GM19351 (cell line): ENCODE measurements around the gene KCNIP1.

Source experiments
- ATAC-seq: cut with Tn5 transposase; IDR thresholded peaks from one replicate; pipeline ENCODE4 v1.9.1; 2021; ENCODE audit warnings: mild to moderate bottlenecking, moderate library complexity; ENCODE audit not compliant: unreplicated experiment

KCNIP1 gene

GRCh38 chr5:170590566-170590965 lies 86.7 kb downstream of the KCNIP1 start:
- ATAC-seq = no peak

DNA sequence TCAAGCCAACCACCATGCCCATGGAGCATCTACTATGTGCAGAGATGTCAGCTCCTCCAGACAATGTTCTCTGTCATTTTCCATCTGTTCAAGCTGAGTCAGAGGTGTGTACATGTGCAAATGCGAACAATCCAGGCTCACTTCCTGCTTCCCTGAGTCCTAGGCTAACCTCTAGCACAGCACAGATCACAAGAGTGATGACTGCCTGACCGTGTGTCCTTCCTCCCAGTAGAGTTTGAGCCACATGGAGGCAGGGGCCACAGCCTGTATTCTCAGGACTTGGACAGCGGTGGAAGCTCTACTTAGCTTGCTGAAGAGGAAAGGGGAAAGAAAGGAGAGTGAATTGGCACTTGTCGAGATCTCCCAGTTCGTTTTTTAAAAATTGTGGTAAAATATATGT lies 87.2 kb downstream of the KCNIP1 start:
- ATAC-seq = no peak

GRCh38 chr5:170596482-170597044 lies 92.7 kb downstream of the KCNIP1 start:
- ATAC-seq = no peak

DNA sequence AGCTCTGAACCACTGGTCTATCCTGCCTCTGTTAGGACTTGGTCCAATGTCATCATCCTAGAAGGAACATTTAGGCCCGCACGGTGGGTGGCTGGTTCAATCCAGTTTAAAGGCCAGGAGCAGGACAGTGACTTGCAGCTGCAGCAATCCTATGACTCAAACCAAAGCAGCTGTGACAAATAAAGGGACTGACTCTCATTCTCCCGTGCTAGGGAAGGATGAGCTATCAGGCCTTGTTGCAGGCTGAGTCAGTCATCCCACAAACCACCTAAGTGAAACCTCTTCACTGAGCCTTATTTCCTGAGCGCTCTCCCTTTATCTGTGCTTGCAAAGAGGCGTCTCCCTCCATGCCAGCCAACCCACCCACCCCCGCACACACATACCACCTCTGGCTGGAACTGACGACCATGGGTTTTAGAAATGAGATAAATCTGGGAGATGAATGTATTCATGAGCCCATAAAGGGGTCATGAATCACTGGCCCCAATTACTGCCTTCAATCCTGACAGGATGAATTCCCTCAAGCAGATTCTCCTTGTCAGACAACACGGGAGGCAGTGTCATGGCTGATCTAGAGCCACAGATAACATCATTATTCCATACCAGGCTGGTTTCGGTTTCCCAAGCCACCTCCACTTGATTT lies 93.4 kb downstream of the KCNIP1 start:
- no peak for ATAC-seq

GRCh38 chr5:170597872-170598271 lies 94.1 kb downstream of the KCNIP1 start:
- no peak for ATAC-seq

- no peak for ATAC-seq
Measured at GRCh38 chr5:170599756-170600155, 95.9 kb downstream of the KCNIP1 start.

- no peak for ATAC-seq
Measured at GRCh38 chr5:170601619-170602018, 97.8 kb downstream of the KCNIP1 start.

DNA sequence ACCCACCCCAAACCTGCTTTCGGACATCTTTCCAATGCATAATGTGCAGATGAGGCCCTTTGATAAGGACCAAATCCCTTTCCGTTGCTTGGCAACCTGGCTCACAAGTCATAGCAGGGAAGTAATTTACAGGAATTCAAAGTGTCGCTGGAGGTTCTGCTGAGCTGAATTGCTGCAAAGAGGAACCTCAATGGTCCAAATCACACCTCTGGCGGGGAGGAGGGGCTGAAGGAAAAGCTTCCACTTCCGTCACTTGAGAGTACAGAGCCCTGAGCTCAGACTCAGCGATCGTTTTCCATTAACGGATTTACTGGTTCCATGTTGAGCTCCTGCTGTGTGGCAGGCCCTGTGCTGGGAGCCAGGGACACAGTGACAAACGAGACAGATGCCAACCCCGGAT lies 99.3 kb downstream of the KCNIP1 start:
- no peak for ATAC-seq

DNA sequence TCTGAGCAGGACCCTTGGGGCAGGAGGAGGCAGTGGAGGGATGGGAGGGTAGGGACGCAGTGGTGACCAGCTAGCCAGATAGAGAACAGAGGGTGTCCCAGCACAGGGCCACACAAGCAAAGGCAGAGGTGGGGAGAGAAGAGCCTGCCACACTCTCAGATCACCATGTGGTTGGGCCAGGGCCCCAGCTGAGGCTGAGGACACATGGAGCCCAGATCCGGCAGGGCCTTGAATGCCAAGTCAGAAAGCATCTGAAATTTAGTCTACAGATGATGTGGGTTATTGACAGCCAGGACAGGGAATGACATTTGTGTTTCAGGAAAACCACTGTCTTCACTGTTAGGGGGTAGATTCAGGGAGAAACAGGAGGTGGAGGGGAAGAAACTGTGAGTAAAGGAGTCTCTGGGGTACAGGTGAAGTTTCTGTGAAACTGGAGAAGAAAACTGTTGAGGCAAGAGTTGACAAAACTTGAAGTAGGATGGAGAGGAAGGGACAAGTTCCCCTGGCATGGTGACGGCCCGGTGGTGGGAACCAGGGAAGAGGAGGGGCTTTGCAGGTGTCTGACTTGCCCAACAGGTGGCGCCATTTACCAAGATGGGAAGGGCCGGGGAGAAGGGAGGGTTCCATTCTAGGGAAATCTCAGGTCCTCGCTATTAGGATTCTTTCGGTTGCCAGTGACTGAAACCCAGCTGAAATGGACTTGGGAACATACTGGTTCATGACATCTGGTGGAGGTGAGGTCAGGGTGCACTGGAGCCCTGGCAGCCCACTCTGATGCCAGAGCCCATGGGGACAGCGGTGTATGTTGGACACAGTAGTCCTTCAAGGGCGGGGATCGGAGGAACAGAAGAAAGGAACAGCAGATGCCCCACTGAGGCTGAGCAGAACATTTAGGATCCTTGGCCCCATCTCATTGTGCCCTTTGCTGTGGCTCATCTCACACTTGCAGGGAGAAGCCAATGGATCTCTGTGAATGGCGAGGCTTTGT lies 100.1 kb downstream of the KCNIP1 start:
- peak; percentile 82 for ATAC-seq

- ATAC-seq = no peak
Measured at GRCh38 chr5:170606941-170607340, 103.1 kb downstream of the KCNIP1 start.

DNA sequence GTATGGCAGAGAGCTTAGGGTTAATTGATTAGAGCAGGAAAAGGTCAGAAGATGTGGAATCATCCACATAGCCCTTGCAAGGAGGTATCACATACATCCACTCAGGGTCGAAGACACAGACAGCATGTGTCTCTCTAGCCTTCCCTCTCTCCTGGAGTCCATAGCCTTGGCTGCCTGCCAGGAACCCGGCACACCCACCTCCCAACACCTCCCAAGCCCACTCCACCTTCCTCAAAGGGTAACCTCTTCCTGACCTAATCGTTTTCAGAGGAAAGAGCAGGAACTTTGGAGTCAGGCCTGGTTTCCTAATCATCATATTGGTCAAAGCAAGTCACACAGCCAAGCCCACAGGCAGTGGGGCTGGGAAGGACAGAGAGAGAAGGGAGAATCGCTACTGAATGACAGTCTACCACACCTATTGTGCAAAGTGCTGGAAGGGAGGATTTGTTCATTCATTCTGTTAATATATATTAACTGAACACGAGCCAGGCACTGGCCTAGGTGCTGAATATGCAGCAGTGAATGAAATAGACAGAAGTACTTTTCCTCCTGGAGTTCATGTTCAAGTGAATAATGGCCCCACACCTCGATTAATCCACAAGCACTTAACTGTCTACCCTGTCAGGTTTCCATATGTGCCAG lies 107.8 kb downstream of the KCNIP1 start:
- no peak for ATAC-seq

DNA sequence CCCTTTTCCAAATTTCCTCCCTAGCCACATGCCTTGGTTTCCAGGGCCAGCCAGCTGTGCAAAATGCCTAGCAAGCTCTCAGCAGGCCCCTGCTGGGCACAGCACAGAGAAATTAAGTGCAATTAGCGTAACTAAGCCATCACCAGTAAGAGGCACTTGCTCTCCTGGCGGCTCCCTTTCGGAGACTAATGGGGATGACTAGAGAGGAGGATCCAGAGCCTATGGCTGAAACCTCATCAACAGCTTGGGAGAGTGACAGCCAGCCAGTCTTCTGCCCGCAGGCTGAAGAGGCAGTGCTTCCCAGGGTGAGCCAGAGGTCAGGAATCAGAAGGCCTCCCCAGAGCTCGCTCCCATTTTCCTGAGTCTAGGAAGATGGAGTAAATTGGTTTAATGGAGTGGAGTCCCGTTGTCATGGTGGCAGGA lies 108.4 kb downstream of the KCNIP1 start:
- no peak for ATAC-seq

DNA sequence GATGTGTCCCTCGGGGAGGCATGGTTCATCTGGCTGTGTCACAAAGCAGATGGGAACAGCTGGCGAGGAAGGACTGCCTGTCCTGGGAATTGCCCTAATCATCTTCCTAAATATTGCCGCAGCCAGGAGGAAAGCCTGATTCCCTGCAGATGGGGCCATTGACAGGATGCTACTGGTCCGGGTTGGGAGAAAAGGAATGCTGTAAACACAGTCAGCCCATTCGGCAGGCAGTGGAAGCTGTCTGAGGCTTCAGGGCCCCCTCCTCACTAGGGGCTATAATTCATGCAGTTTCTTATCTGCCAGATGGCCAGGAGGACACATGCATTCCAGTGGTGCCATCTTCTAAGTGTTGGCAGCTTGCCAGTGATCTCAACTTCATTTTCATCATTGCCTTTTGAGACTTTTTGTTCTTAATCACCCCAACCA lies 110.3 kb downstream of the KCNIP1 start:
- no peak for ATAC-seq

DNA sequence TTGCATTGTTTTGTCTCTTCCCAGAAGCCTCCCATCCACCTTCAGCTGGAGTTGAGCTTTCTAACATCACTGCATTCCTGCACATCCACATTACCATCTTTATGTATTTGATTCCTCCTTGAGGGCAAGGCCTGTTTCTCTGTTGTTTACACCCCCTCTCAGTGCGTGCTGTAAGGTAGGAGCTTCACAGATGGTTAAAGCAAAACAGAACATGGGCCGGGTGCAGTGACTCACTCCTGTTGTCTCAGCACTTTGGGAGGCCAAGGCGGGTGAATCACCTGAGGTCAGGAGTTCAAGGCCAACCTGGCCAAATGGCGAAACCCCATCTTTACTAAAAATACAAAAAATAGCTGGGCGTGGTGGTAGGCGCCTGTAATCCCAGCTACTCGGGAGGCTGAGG lies 110.9 kb downstream of the KCNIP1 start:
- ATAC-seq = no peak

DNA sequence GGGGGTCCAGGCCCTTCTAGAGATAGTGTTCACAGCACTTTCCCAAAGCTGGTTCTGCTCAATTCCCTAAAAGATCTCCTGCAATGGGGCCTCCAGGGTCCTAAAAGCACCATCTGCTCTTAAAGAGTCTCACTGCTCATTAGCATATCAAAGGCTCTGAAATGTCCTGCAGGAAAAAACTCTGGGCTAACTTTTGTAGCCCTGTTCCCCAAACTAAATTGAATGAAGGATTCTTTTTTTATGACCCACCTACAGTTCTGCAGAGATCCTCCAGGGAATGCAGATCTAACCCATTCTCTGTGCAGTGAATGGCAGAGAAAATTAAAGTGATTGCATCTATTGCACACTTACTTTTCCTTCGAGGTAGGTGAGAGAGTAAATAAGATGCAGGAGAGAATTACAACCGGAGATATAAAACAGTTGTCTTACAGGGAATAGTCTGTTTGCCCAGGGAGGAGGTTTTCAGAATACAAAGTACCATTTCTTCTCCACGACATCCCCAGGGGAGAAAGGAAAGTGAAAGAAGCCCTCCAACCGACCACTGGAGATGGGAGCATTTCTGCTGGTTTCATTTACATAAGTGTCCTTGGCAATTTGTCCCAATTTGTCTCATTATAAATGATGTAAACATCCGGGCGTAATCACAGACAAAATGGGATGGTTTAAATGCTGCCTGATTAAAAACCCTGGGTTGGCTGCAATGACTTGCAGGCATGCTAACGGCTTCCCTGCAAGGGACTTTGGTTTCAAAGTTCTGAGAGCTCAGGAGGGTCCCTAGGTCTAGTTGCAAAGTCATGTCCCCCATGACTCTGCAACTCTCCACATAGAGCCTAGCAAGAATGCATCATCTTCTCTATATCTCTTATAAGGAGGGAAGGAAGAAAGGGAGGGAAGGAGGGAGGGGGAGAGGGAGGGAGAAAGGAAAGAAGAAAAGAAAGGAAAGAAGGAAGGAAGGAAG lies 114.0 kb downstream of the KCNIP1 start:
- ATAC-seq = no peak

- no peak for ATAC-seq
Measured at GRCh38 chr5:170619869-170620268, 116.0 kb downstream of the KCNIP1 start.

GRCh38 chr5:170622933-170623332 lies 119.1 kb downstream of the KCNIP1 start:
- ATAC-seq = no peak

DNA sequence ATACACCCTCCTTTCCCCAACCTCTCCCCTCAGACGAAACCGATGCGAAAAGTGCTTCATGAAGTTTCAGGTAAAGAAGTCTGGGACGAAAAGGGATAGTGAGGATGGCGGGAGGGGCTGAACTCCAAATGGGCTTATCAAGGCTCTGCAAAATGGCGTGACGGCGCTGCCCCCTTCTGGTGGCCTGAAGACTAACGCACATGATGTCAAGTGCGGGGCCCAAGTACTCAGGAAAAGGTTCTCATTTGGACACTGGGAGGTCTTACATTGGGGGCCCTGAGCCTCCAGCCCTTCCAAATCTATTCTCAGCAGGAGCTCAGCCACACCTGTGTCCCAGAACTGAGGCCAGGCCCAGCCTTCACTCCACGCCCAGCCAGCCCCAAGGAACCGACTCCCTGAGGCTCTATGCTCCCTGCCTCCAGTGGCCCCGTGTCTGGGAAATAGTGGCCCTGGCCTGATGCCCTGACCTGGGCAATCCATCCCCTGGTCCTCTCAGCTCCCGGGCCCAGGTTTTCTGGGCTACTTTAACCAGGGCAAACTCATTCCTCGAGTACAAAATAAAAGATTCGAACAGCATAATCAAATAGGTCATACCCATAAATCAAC lies 119.9 kb downstream of the KCNIP1 start:
- no peak for ATAC-seq

DNA sequence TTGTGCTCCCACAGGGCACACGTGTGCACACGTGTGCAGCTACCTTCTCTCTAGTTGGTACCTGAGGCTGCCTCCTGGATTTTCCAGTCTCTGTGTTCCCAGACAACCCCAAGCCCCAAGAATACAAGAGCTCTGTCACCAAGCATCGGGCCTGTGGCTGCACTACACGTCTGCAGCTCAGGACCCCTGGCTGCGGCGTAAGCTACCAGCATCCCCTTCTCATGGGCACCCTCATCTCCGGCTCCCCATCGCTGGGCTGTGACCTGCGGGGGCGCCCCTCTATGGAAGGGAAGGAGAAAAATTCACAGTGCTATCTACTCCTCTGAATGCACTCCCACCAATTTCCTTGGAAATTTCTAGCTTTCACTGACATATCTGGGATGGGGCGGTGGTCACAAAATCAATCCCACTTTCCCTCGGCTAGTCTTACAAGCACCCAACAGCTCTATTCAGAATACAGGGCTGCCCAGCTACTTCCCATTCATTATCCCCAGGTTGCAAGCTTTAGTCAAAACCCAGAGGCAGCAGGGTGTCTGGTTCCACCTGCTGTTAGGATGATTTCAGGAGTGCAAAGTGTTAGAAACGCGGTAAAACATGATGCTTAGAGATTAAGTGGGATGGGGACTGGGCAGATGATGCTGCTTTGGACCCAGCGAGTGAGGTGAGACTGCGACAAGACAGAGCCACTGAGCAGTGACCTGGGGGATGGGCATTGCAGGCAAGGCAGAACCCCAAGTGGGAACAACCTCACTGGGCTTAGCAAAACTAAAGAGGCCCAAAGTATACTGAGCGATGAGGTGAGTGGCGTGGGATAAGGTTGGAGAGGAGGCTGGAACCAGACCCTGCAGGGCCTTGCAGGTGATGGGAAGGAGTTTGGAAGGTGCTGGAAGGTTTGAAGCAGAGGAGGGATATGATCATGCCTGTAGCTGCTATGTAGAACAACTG lies 121.7 kb downstream of the KCNIP1 start:
- ATAC-seq = no peak
